Muscle layer of colon (tissue), 2 donors: ENCODE measurements around the gene NAA40.
A peak's percentile ranks its signal among the peaks of the same experiment; 100 is the strongest.

Source experiments
- H3K27ac ChIP-seq: one replicate; pipeline ENCODE4 v1.7.0; 2013; ENCODE audit warnings: low read depth, mild to moderate bottlenecking, low read length, moderate library complexity
- H3K27me3 ChIP-seq, 2 donors: one replicate each; pipeline ENCODE4 v1.7.0; 2013; ENCODE audit warnings: low read length in 2 of 2, mild to moderate bottlenecking in 2 of 2; ENCODE audit not compliant: insufficient read depth in 2 of 2, control insufficient read depth in 1 of 2
- H3K36me3 ChIP-seq: one replicate; pipeline ENCODE4 v1.7.0; 2013; ENCODE audit warnings: mild to moderate bottlenecking, low read length; ENCODE audit not compliant: insufficient read depth
- H3K4me1 ChIP-seq: one replicate; pipeline ENCODE4 v1.7.0; 2013; ENCODE audit warnings: mild to moderate bottlenecking, low read length; ENCODE audit not compliant: insufficient read depth
- H3K4me3 ChIP-seq, 2 donors: one replicate each; pipeline ENCODE4 v1.7.0; 2013; ENCODE audit warnings: low read length in 2 of 2, low read depth in 1 of 2, mild to moderate bottlenecking in 1 of 2, moderate library complexity in 1 of 2
- H3K9ac ChIP-seq: one replicate; pipeline ENCODE4 v1.7.0; 2013; ENCODE audit warnings: low read length
- H3K9me3 ChIP-seq: one replicate; pipeline ENCODE4 v1.7.0; 2013; ENCODE audit warnings: mild to moderate bottlenecking, low read length
- donor health status: abdominal sarcoma.
- donor health status: Adenocarcinoma of cecum.

Gene NAA40

GRCh38 chr11:63974259-63975143 lies 35.7 kb downstream of the NAA40 start, which contains the start of gene COX8A:
Gene COX8A, plus strand, starts transcription at chr11:63974620. Its CDS starts 61 bp downstream, at chr11:63974681.
- Histone ChIP-seq H3K4me1 (peaks cover 24% of the 10 kb centered on the region), H3K9me3 (no peaks in the 10 kb centered on the region), H3K9ac (peak within 1 kb of the TSS; percentile 87), H3K36me3 (peaks cover 15% of the 10 kb centered on the region), H3K27ac (peak within 1 kb of the TSS; percentile 88), H3K4me3 (peak within 1 kb of the TSS; percentile 77 to 89), H3K27me3 (peaks cover 0 to 6% of the 10 kb centered on the region in 2 donors)

- H3K27ac ChIP-seq: no peak overlapping the region
- peaks cover 15% of the 10 kb centered on the region for H3K36me3 ChIP-seq
- H3K9me3 ChIP-seq: no peaks in the 10 kb centered on the region
- H3K27me3 ChIP-seq: no peaks in the 10 kb centered on the region
- H3K9ac ChIP-seq: no peak overlapping the region
- no peak overlapping the region for H3K4me3 ChIP-seq
- H3K4me1 ChIP-seq: peaks cover 24% of the 10 kb centered on the region
These were observed 39.9 kb downstream of the NAA40 start for GRCh38 chr11:63978551-63979239.

- peaks cover 15% of the 10 kb centered on the region for H3K36me3 ChIP-seq
- no peaks in the 10 kb centered on the region for H3K27me3 ChIP-seq
- peaks cover 24% of the 10 kb centered on the region for H3K4me1 ChIP-seq
- no peak overlapping the region for H3K4me3 ChIP-seq
- no peak overlapping the region for H3K9ac ChIP-seq
- no peak overlapping the region for H3K27ac ChIP-seq
- H3K9me3 ChIP-seq: no peaks in the 10 kb centered on the region
These were observed 40.6 kb downstream of the NAA40 start for GRCh38 chr11:63979426-63979825.

- peak overlapping the region; percentile 65 for H3K9ac ChIP-seq
- H3K36me3 ChIP-seq: peaks cover 8% of the 10 kb centered on the region
These were observed 47.0 kb downstream of the NAA40 start for GRCh38 chr11:63985812-63986155.

GRCh38 chr11:63986156-63986931 lies 47.5 kb downstream of the NAA40 start, which contains the start of gene OTUB1:
Gene OTUB1, plus strand, starts transcription at chr11:63986438. Its CDS starts 19 bp downstream, at chr11:63986457.
- Histone ChIP-seq H3K36me3 (peaks cover 13% of the 10 kb centered on the region), H3K4me3 (peak within 1 kb of the TSS; percentile 95 to 99), H3K4me1 (peaks cover 16% of the 10 kb centered on the region), H3K9ac (peak within 1 kb of the TSS; percentile 65), H3K27ac (peak within 1 kb of the TSS; percentile 62), H3K27me3 (no peaks in the 10 kb centered on the region), H3K9me3 (no peaks in the 10 kb centered on the region)

More at GRCh38 chr11:63985812-63986155, 47.0 kb downstream of the NAA40 start:
- Histone ChIP-seq H3K4me1 (peaks cover 16% of the 10 kb centered on the region), H3K9me3 (no peaks in the 10 kb centered on the region), H3K27ac (peak overlapping the region; percentile 62), H3K27me3 (no peaks in the 10 kb centered on the region), H3K4me3 (peak overlapping the region; percentile 95 to 99)

GRCh38 chr11:63986932-63987513 lies 48.2 kb downstream of the NAA40 start:
- peak overlapping the region; percentile 95 to 99 for H3K4me3 ChIP-seq
- H3K27ac ChIP-seq: peak overlapping the region; percentile 62
- H3K4me1 ChIP-seq: peaks cover 16% of the 10 kb centered on the region
- no peaks in the 10 kb centered on the region for H3K9me3 ChIP-seq
- H3K27me3 ChIP-seq: no peaks in the 10 kb centered on the region
- peak overlapping the region; percentile 65 for H3K9ac ChIP-seq
- peaks cover 19% of the 10 kb centered on the region for H3K36me3 ChIP-seq

- Histone ChIP-seq H3K9me3 (no peaks in the 10 kb centered on the region), H3K4me3 (no peak overlapping the region), H3K27ac (no peak overlapping the region), H3K4me1 (peaks cover 10% of the 10 kb centered on the region), H3K27me3 (no peaks in the 10 kb centered on the region), H3K36me3 (peaks cover 31% of the 10 kb centered on the region), H3K9ac (no peak overlapping the region)
These were observed 52.8 kb downstream of the NAA40 start for GRCh38 chr11:63991558-63991957.

GRCh38 chr11:63993100-63993499 lies 54.3 kb downstream of the NAA40 start:
- Histone ChIP-seq H3K9ac (no peak overlapping the region), H3K9me3 (no peaks in the 10 kb centered on the region), H3K4me3 (no peak overlapping the region), H3K27me3 (no peaks in the 10 kb centered on the region), H3K36me3 (peaks cover 45% of the 10 kb centered on the region), H3K4me1 (no peaks in the 10 kb centered on the region), H3K27ac (no peak overlapping the region)

GRCh38 chr11:63993993-63994392 lies 55.2 kb downstream of the NAA40 start:
- Histone ChIP-seq H3K4me3 (no peak overlapping the region), H3K4me1 (no peaks in the 10 kb centered on the region), H3K9me3 (no peaks in the 10 kb centered on the region), H3K27me3 (no peaks in the 10 kb centered on the region), H3K9ac (no peak overlapping the region), H3K27ac (no peak overlapping the region), H3K36me3 (peaks cover 40% of the 10 kb centered on the region)

GRCh38 chr11:63996512-63996911 lies 57.7 kb downstream of the NAA40 start:
- Histone ChIP-seq H3K36me3 (peaks cover 30% of the 10 kb centered on the region), H3K27ac (no peak overlapping the region)

More at GRCh38 chr11:63996512-63996911, 57.7 kb downstream of the NAA40 start:
- H3K27me3 ChIP-seq: peaks cover 0 to 8% of the 10 kb centered on the region in 2 donors
- H3K9me3 ChIP-seq: no peaks in the 10 kb centered on the region
- H3K9ac ChIP-seq: no peak overlapping the region
- no peak overlapping the region for H3K4me3 ChIP-seq
- peaks cover 7% of the 10 kb centered on the region for H3K4me1 ChIP-seq
